ENCODE measurements around the gene FEM1A. TPM values are rescaled to one million over a fixed set of nuclear protein-coding genes. Genes with fewer than 3 reads are reported as not detected.

FEM1A gene
- total RNA-seq, 1 experiment from 2014 or later = 7.0 TPM

DNA sequence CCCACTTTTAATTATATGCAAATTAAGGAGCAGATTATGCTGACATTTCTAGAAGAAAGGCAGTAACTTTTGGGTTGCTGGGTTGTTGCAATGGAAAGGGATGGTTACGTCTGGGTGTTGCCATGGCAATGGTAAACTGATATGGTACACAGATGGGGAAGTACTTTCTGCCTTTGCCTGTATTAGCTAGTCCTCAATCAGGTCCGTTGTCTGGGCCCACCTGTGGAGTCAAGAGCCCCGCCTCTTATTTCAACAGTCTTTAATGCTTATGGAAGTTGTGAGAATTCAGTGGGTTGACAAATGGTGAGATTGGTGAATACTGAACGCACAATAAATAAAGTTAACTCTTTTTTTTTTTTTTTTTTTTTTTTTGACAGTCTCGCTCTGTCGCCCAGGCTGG is 37.3 kb upstream of the FEM1A start:
- Histone ChIP-seq H3K4me1 (replicated peaks; ENCODE audit: insufficient read depth) (no peaks in the 10 kb centered on the region), H3K36me3 (ENCODE audit: low read depth) (no peaks in the 10 kb centered on the region), H4K20me1 (ENCODE audit: insufficient read depth) (no peaks in the 10 kb centered on the region), H3K9me2 (ENCODE audit: insufficient read depth) (no peaks in the 10 kb centered on the region), H3K79me2 (ENCODE audit: low read depth) (no peaks in the 10 kb centered on the region), H3K4me2 (no peak overlapping the region), H3F3A (ENCODE audit: insufficient read depth, low read depth) (no peaks in the 10 kb centered on the region), H3K4me3 (no peak overlapping the region), H3K9me3 (ENCODE audit: insufficient read depth, low read depth) (no peaks in the 10 kb centered on the region), H2AFZ (no peak overlapping the region), H3K27ac (no peak overlapping the region), H3K27me3 (ENCODE audit: insufficient read depth, low read depth) (peaks cover 20% of the 10 kb centered on the region)
- ChIA-PET CTCF (no interaction called here), POLR2A (ENCODE audit: unreplicated experiment) (no interaction called here)
- no TSS peak for BruUV-seq (replicated peaks)
- DNase-seq = no peak
- intact Hi-C loops (cut with micrococcal nuclease; ENCODE audit: unreplicated experiment) = no loop called here
- TF ChIP-seq, protein P1, sequence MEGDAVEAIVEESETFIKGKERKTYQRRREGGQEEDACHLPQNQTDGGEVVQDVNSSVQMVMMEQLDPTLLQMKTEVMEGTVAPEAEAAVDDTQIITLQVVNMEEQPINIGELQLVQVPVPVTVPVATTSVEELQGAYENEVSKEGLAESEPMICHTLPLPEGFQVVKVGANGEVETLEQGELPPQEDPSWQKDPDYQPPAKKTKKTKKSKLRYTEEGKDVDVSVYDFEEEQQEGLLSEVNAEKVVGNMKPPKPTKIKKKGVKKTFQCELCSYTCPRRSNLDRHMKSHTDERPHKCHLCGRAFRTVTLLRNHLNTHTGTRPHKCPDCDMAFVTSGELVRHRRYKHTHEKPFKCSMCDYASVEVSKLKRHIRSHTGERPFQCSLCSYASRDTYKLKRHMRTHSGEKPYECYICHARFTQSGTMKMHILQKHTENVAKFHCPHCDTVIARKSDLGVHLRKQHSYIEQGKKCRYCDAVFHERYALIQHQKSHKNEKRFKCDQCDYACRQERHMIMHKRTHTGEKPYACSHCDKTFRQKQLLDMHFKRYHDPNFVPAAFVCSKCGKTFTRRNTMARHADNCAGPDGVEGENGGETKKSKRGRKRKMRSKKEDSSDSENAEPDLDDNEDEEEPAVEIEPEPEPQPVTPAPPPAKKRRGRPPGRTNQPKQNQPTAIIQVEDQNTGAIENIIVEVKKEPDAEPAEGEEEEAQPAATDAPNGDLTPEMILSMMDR (conservative IDR thresholded peaks at IDR 0.05) = no peak
- TF ChIP-seq EZH2 (IDR thresholded peaks at IDR 0.05; ENCODE audit: low read depth) = no peak

DNA sequence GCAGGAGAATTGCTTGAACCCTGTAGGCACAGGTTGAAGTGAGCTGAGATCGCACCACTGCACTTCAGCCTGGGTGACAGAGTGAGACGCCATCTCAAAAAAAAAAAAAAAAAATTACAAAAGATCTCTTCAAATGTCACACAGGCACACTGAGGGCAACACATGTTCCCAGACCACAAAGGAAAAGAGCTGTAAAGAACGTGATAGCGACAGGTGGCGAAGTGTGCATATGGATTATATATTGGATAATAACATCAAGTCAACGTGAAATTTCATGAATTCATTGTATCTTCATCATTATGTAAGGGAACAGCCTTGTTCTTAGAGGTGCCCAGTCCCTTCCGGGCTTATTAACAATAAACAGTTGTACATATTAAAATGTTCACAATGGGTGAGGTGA is 36.1 kb upstream of the FEM1A start:
- Histone ChIP-seq H3F3A (ENCODE audit: insufficient read depth, low read depth) (no peaks in the 10 kb centered on the region), H2AFZ (no peak overlapping the region), H3K4me2 (no peak overlapping the region), H3K9me2 (ENCODE audit: insufficient read depth) (no peaks in the 10 kb centered on the region), H4K20me1 (ENCODE audit: insufficient read depth) (no peaks in the 10 kb centered on the region), H3K9me3 (ENCODE audit: insufficient read depth, low read depth) (no peaks in the 10 kb centered on the region), H3K4me3 (no peak overlapping the region), H3K79me2 (ENCODE audit: low read depth) (no peaks in the 10 kb centered on the region), H3K27me3 (ENCODE audit: insufficient read depth, low read depth) (peaks cover 31% of the 10 kb centered on the region), H3K27ac (no peak overlapping the region), H3K36me3 (ENCODE audit: low read depth) (no peaks in the 10 kb centered on the region), H3K4me1 (replicated peaks; ENCODE audit: insufficient read depth) (no peaks in the 10 kb centered on the region)
- POLR2A ChIA-PET (ENCODE audit: unreplicated experiment) = no interaction called here
- TF ChIP-seq, protein P1 (conservative IDR thresholded peaks at IDR 0.05) = no peak
- no peak for TF ChIP-seq EZH2 (IDR thresholded peaks at IDR 0.05; ENCODE audit: low read depth)
- intact Hi-C loops (cut with micrococcal nuclease; ENCODE audit: unreplicated experiment) = no loop called here
- DNase-seq = no peak
- CTCF ChIA-PET = no interaction called here
- no TSS peak for BruUV-seq (replicated peaks)

DNA sequence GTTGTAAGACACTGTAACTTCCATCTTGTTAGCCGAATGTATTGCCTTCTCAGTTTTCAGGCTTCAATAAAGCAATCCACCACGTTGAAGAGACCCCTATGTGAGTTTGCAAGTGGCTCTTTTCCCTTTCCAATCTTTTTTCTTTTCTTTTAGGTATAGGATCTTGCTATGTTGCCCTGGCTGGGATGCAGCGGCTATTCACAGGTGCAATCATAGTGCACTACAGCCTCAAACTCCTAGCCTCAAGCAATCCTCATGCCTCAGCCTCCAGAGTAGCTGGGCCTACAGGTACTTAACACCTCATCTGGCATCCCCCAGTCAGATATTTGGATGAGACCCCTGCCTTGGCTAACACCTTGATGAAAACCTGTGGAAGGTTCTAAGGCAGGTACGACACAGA is 33.5 kb upstream of the FEM1A start:
- Histone ChIP-seq H3K9me3 (ENCODE audit: insufficient read depth, low read depth) (no peaks in the 10 kb centered on the region), H3K4me2 (no peak overlapping the region), H3K4me3 (no peak overlapping the region), H3F3A (ENCODE audit: insufficient read depth, low read depth) (no peaks in the 10 kb centered on the region), H3K4me1 (replicated peaks; ENCODE audit: insufficient read depth) (no peaks in the 10 kb centered on the region), H3K79me2 (ENCODE audit: low read depth) (no peaks in the 10 kb centered on the region), H2AFZ (no peak overlapping the region), H3K36me3 (ENCODE audit: low read depth) (no peaks in the 10 kb centered on the region), H3K27me3 (ENCODE audit: insufficient read depth, low read depth) (peaks cover 55% of the 10 kb centered on the region), H3K27ac (no peak overlapping the region), H3K9me2 (ENCODE audit: insufficient read depth) (no peaks in the 10 kb centered on the region), H4K20me1 (ENCODE audit: insufficient read depth) (no peaks in the 10 kb centered on the region)
- intact Hi-C loops (cut with micrococcal nuclease; ENCODE audit: unreplicated experiment) = no loop called here
- TF ChIP-seq, protein P1 (conservative IDR thresholded peaks at IDR 0.05) = no peak
- no peak for TF ChIP-seq EZH2 (IDR thresholded peaks at IDR 0.05; ENCODE audit: low read depth)
- ChIA-PET POLR2A (ENCODE audit: unreplicated experiment) (no interaction called here), CTCF (no interaction called here)
- DNase-seq = no peak
- BruUV-seq (replicated peaks) = no TSS peak

Measured in PC-9 (cell line).